CD4-positive, alpha-beta T cell treated with Interleukin-2 at 100 ng/mL for 4 hours (primary cell): ENCODE measurements around the gene BCAS3.
"Not testable (repeated sequence)": the region's sequence is repeated elsewhere in the genome, so short reads cannot be mapped to it uniquely, and the experiment has no call there.

Source experiments
- DNase-seq: peaks from one replicate; pipeline ENCODE4 v3.0.0-alpha.2; 2020; ENCODE audit warnings: low spot score

The BCAS3 gene

GRCh38 chr17:61007980-61008379, 330.3 kb downstream of the BCAS3 start:
- DNase-seq = no peak

- DNase-seq = no peak
Observed at GRCh38 chr17:61009663-61010062, 332.0 kb downstream of the BCAS3 start.

- DNase-seq = no peak
Observed at GRCh38 chr17:61010661-61011170, 333.1 kb downstream of the BCAS3 start.

GRCh38 chr17:61011251-61011650, 333.6 kb downstream of the BCAS3 start:
- DNase-seq = no peak

GRCh38 chr17:61015966-61016365, 338.3 kb downstream of the BCAS3 start:
- no peak for DNase-seq

- DNase-seq = no peak
Observed at GRCh38 chr17:61017317-61018006, 339.8 kb downstream of the BCAS3 start.

- no peak for DNase-seq
Observed at GRCh38 chr17:61018938-61019337, 341.3 kb downstream of the BCAS3 start.

- no peak for DNase-seq
Observed at GRCh38 chr17:61023996-61024395, 346.3 kb downstream of the BCAS3 start.

GRCh38 chr17:61026818-61027217, 349.2 kb downstream of the BCAS3 start:
- DNase-seq = no peak

- DNase-seq = no peak
Observed at GRCh38 chr17:61029181-61029580, 351.5 kb downstream of the BCAS3 start.

GRCh38 chr17:61040666-61041065, 363.0 kb downstream of the BCAS3 start:
- DNase-seq = no peak

- DNase-seq = not testable (repeated sequence)
Observed at GRCh38 chr17:61042348-61042747, 364.7 kb downstream of the BCAS3 start.

- no peak for DNase-seq
Observed at GRCh38 chr17:61047515-61047914, 369.9 kb downstream of the BCAS3 start.

GRCh38 chr17:61048376-61049106, 370.9 kb downstream of the BCAS3 start:
- no peak for DNase-seq

- no peak for DNase-seq
Observed at GRCh38 chr17:61053469-61053868, 375.8 kb downstream of the BCAS3 start.

- no peak for DNase-seq
Observed at GRCh38 chr17:61054436-61054835, 376.8 kb downstream of the BCAS3 start.

GRCh38 chr17:61057257-61057656, 379.6 kb downstream of the BCAS3 start:
- no peak for DNase-seq

GRCh38 chr17:61058066-61058465, 380.4 kb downstream of the BCAS3 start:
- DNase-seq = no peak

- DNase-seq = no peak
Observed at GRCh38 chr17:61063528-61063927, 385.9 kb downstream of the BCAS3 start.

GRCh38 chr17:61064087-61064951, 386.7 kb downstream of the BCAS3 start:
- no peak for DNase-seq

- DNase-seq = no peak
Observed at GRCh38 chr17:61065263-61065773, 387.7 kb downstream of the BCAS3 start.

- DNase-seq = no peak
Observed at GRCh38 chr17:61066062-61066461, 388.4 kb downstream of the BCAS3 start.
